Colon (tissue), 2 donors: ENCODE data around the gene ERVV-1.
"Not testable (repeated sequence)": the region's sequence is repeated elsewhere in the genome, so short reads cannot be mapped to it uniquely, and the experiment has no call there.

Experiments
- FAIRE-seq: peaks from 2 replicates; lab custom pipeline; 2012; peaks lifted over from hg19 to GRCh38; lab: Jason Lieb, UNC
- donor health status: control.
- donor health status: control.

ERVV-1 gene

GRCh38 chr19:53013621-53014020 lies at the start of gene ERVV-1:
ERVV-1 (plus strand) TSS chr19:53013921; CDS start chr19:53014091, 170 bp downstream.
- no peak for FAIRE-seq

GRCh38 chr19:52967772-52968171 lies 45.9 kb upstream of the ERVV-1 start:
- FAIRE-seq = no peak

GRCh38 chr19:52981329-52981728 lies 32.4 kb upstream of the ERVV-1 start:
- no peak for FAIRE-seq

- FAIRE-seq = not testable (repeated sequence)
These were observed 30.6 kb upstream of the ERVV-1 start for GRCh38 chr19:52983167-52983566.

GRCh38 chr19:52987221-52987620 lies 26.5 kb upstream of the ERVV-1 start:
- no peak for FAIRE-seq

- no peak for FAIRE-seq
These were observed 25.2 kb upstream of the ERVV-1 start for GRCh38 chr19:52988506-52988905.

- no peak for FAIRE-seq
These were observed 22.8 kb upstream of the ERVV-1 start for GRCh38 chr19:52990759-52991418.

- no peak for FAIRE-seq
These were observed 22.2 kb upstream of the ERVV-1 start for GRCh38 chr19:52991484-52991883.

- FAIRE-seq = no peak
These were observed 21.4 kb upstream of the ERVV-1 start for GRCh38 chr19:52992109-52993004.

GRCh38 chr19:52993342-52994178 lies 20.2 kb upstream of the ERVV-1 start:
- FAIRE-seq = no peak

- no peak for FAIRE-seq
These were observed 18.0 kb upstream of the ERVV-1 start for GRCh38 chr19:52995711-52996110.

- FAIRE-seq = no peak
These were observed 15.7 kb upstream of the ERVV-1 start for GRCh38 chr19:52997975-52998374.

GRCh38 chr19:53002479-53002878 lies 11.2 kb upstream of the ERVV-1 start:
- FAIRE-seq = no peak

- FAIRE-seq = no peak
These were observed 9.5 kb upstream of the ERVV-1 start for GRCh38 chr19:53004242-53004641.

- no peak for FAIRE-seq
These were observed 6.5 kb upstream of the ERVV-1 start for GRCh38 chr19:53007200-53007599.

GRCh38 chr19:53007606-53008005 lies 6.1 kb upstream of the ERVV-1 start:
- no peak for FAIRE-seq

- no peak for FAIRE-seq
These were observed 5.5 kb upstream of the ERVV-1 start for GRCh38 chr19:53008061-53008778.

GRCh38 chr19:53010494-53010893 lies 3.2 kb upstream of the ERVV-1 start:
- no peak for FAIRE-seq

GRCh38 chr19:53012006-53012405 lies 1.7 kb upstream of the ERVV-1 start:
- FAIRE-seq = no peak

- no peak for FAIRE-seq
These were observed 1.4 kb downstream of the ERVV-1 start for GRCh38 chr19:53015159-53015558.

- no peak for FAIRE-seq
These were observed 2.0 kb downstream of the ERVV-1 start for GRCh38 chr19:53015730-53016129.

- no peak for FAIRE-seq
These were observed 6.0 kb downstream of the ERVV-1 start for GRCh38 chr19:53019684-53020083.
